ENCODE data around the gene CBLN3. TPM values are rescaled to one million over a fixed set of nuclear protein-coding genes. Genes with fewer than 3 reads are reported as not detected.
A peak's percentile ranks its signal among the peaks of the same experiment; 100 is the strongest.
"Not testable (repeated sequence)": the region's sequence is repeated elsewhere in the genome, so short reads cannot be mapped to it uniquely, and the experiment has no call there.

Gene CBLN3
- total RNA-seq, 4 donors from 2014 or later, result 0.30 to 2.6 (median 0.93) TPM; not detected in 1

DNA sequence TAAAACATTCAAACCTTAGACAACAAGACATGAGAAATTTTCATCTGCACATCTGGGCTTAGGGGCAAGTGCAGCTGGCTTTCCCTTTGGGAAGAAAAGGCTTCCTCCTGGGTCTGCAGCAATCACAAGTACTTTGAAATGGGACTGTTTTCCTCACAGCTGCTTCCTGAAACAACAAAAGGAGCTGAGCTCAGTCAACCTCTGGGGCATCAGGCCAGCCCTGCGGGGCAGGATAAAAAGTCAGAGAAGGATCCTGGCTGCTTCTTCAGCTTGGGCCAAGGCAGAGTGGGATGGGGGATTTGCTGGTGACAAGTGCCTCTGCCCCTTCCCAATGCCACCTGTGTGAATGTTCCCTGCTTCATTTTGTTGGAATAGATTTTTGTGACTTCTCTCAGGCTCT lies 29.3 kb upstream of the CBLN3 start:
- H3K4me3 ChIP-seq, result no peak overlapping the region
- H3K27ac ChIP-seq, result no peak overlapping the region
- peaks cover 4% of the 10 kb centered on the region for H3K9me3 ChIP-seq
- no peaks in the 10 kb centered on the region for H3K27me3 ChIP-seq
- H3K36me3 ChIP-seq, result no peaks in the 10 kb centered on the region
- 80% methylated on average over 1 of the region's 1 CpG for WGBS
- no peak for DNase-seq (ENCODE audit: low spot score in 2 of 2)
- TF ChIP-seq EP300 (IDR thresholded peaks at IDR 0.05), result no peak
- TF ChIP-seq POLR2AphosphoS5 (IDR thresholded peaks at IDR 0.05), result no peak
- TF ChIP-seq CTCF (IDR thresholded peaks at IDR 0.05), result no peak
- TF ChIP-seq POLR2A (IDR thresholded peaks at IDR 0.05), result no peak
- no peaks in the 10 kb centered on the region for H3K4me1 ChIP-seq

- TF ChIP-seq POLR2A (IDR thresholded peaks at IDR 0.05) (no peak), CTCF (IDR thresholded peaks at IDR 0.05) (no peak), POLR2AphosphoS5 (IDR thresholded peaks at IDR 0.05) (no peak), EP300 (IDR thresholded peaks at IDR 0.05) (no peak)
- Histone ChIP-seq H3K36me3 (no peaks in the 10 kb centered on the region), H3K4me3 (no peak overlapping the region), H3K4me1 (no peaks in the 10 kb centered on the region), H3K9me3 (peaks cover 4% of the 10 kb centered on the region), H3K27ac (no peak overlapping the region), H3K27me3 (no peaks in the 10 kb centered on the region)
- DNase-seq (ENCODE audit: low spot score in 2 of 2), result no peak
Observed at GRCh38 chr14:24456980-24457379, 27.5 kb upstream of the CBLN3 start.

DNA sequence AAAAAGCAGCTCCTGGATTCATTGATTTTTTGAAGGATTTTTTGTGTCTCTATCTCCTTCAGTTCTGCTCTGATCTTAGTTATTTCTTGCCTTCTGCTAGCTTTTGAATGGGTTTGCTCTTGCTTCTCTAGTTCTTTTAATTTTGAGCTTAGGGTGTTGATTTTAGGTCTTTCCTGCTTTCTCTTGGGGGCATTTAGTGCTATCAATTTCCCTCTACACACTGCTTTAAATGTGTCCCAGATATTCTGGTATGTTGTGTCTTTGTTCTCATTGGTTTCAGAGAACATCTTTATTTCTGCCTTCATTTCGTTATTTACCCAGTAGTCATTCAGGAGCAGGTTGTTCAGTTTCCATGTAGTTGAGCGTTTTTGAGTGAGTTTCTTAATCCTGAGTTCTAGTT lies 21.4 kb upstream of the CBLN3 start:
- H3K9me3 ChIP-seq; H3K36me3 ChIP-seq; DNase-seq (ENCODE audit: low spot score in 2 of 2); H3K27ac ChIP-seq; H3K4me1 ChIP-seq; H3K4me3 ChIP-seq; H3K27me3 ChIP-seq: not testable (repeated sequence)
- WGBS, result 94% methylated on average over 2 of the region's 2 CpGs

- H3K4me3 ChIP-seq, result peak overlapping the region; percentile 76
- WGBS, result 4% methylated on average over 6 of the region's 7 CpGs
- TF ChIP-seq EP300 (IDR thresholded peaks at IDR 0.05) (no peak), CTCF (IDR thresholded peaks at IDR 0.05) (no peak), POLR2AphosphoS5 (IDR thresholded peaks at IDR 0.05) (no peak), POLR2A (IDR thresholded peaks at IDR 0.05) (no peak)
- H3K27me3 ChIP-seq, result no peaks in the 10 kb centered on the region
- DNase-seq (ENCODE audit: low spot score in 2 of 2), result no peak
- peaks cover 32% of the 10 kb centered on the region for H3K36me3 ChIP-seq
- no peaks in the 10 kb centered on the region for H3K9me3 ChIP-seq
- H3K27ac ChIP-seq, result peak overlapping the region; percentile 100
- peaks cover 27% of the 10 kb centered on the region for H3K4me1 ChIP-seq
Observed at GRCh38 chr14:24443053-24443665, 13.7 kb upstream of the CBLN3 start.

- under 1% methylated on average over 40 of the region's 52 CpGs for WGBS
- DNase-seq (ENCODE audit: low spot score in 2 of 2), result peak; percentile 98 to 99
- H3K9me3 ChIP-seq, result no peaks in the 10 kb centered on the region
- H3K4me3 ChIP-seq, result peak within 1 kb of the TSS; percentile 76
- peaks cover 38% of the 10 kb centered on the region for H3K36me3 ChIP-seq
- H3K4me1 ChIP-seq, result peaks cover 32% of the 10 kb centered on the region
- H3K27me3 ChIP-seq, result no peaks in the 10 kb centered on the region
- H3K27ac ChIP-seq, result peak within 1 kb of the TSS; percentile 100
- TF ChIP-seq POLR2AphosphoS5 (IDR thresholded peaks at IDR 0.05) (peak; percentile 9 to 87 (median 62)), POLR2A (IDR thresholded peaks at IDR 0.05) (peak; percentile 29 to 85), EP300 (IDR thresholded peaks at IDR 0.05) (no peak), CTCF (IDR thresholded peaks at IDR 0.05) (no peak)
Observed at GRCh38 chr14:24442240-24443052, 13.0 kb upstream of the CBLN3 start, which contains the start of gene SDR39U1. Gene SDR39U1 (minus strand): TSS chr14:24442776. CDS start chr14:24442769, 7 bp downstream.
